ENCODE measurements around the gene FANCL. TPM values are rescaled to one million over a fixed set of nuclear protein-coding genes. Genes with fewer than 3 reads are reported as not detected.
A peak's percentile ranks its signal among the peaks of the same experiment; 100 is the strongest.

The FANCL gene
- total and polyA plus RNA-seq, 9 of the 15 experiments (the other 6 are each of a cell fraction or from before 2014, with no cell fraction given), result 36.7 to 120 (median 58.5) TPM

DNA sequence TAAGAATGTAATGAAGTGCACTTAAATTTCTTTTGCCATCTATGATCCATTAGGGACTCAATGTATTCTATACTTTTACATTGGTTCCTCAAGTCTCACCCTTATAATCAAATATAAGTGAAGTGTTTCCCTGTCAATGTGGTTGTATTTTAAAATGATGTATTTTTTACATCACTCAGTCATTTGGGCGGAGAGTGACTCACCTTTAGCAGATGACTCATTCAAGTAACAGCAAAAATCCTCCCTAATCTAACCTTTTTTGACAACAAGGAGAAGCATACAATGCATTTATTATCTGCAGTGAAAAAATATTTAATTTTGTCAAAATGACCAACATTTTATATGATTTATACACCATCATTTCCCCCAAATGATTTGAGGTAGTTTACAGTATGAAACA is 94.4 kb downstream of the FANCL start:
- H3K9me1 ChIP-seq (ENCODE audit: control insufficient read depth, insufficient read depth, low read length), result no peaks in the 10 kb centered on the region
- WGBS (ENCODE audit: insufficient coverage, low coverage, missing lambda C conversion rate), result 54% methylated on average over 1 of the region's 1 CpG
- no peaks in the 10 kb centered on the region for H3K4me1 ChIP-seq (replicated peaks in 1 of 2; ENCODE audit: control insufficient read depth in 2 of 2, insufficient read depth in 2 of 2, low read length in 2 of 2)
- no peaks in the 10 kb centered on the region for H4K20me1 ChIP-seq (replicated peaks; ENCODE audit: control insufficient read depth, insufficient read depth, low read length)
- H3K79me2 ChIP-seq (ENCODE audit: control insufficient read depth, insufficient read depth, low read length), result no peaks in the 10 kb centered on the region
- intact Hi-C loops (cut with micrococcal nuclease) (no loop called here), in situ Hi-C loops (cut with MboI) (no loop called here)
- H3K9ac ChIP-seq (ENCODE audit: insufficient read depth in 1 of 2, low read depth in 2 of 2, low read length in 2 of 2), result no peak overlapping the region
- H3K4me3 ChIP-seq, result no peak overlapping the region
- H3K27ac ChIP-seq (ENCODE audit: extremely low read depth, low read depth, low read length), result no peak overlapping the region
- BruUV-seq (replicated peaks), result no TSS peak
- ChIA-PET POLR2A (no interaction called here), CTCF (ENCODE audit: low intra/inter-chr PET ratio) (no interaction called here)
- no peaks in the 10 kb centered on the region for H3K27me3 ChIP-seq (ENCODE audit: control insufficient read depth in 2 of 2, insufficient read depth in 2 of 2, low read length in 2 of 2)
- ATAC-seq (no peak), DNase-seq (ENCODE audit: extremely low read depth in 1 of 4, low spot score in 3 of 4) (peak in 3 of 4 experiments; percentile 6 to 12 (median 7)), FAIRE-seq (no peak)
- peaks cover 25% of the 10 kb centered on the region; the same call in 2 of the 3 replicates for H3K36me3 ChIP-seq (ENCODE audit: control insufficient read depth, insufficient read depth, low read length)
- no peaks in the 10 kb centered on the region for H3K9me3 ChIP-seq (replicated peaks; ENCODE audit: control insufficient read depth, insufficient read depth, low read depth, low read length)
- H2AFZ ChIP-seq (ENCODE audit: low read depth, low read length), result no peak overlapping the region
- H3K4me2 ChIP-seq (ENCODE audit: insufficient read depth, low read length), result no peak overlapping the region
- TF ChIP-seq HOXB6 (CRISPR knock-in tag; IDR thresholded peaks at IDR 0.05; ENCODE audit: borderline replicate concordance) (no peak), JUND (IDR thresholded peaks at IDR 0.05; ENCODE audit: borderline replicate concordance, low read depth, low read length) (peak; percentile 83), JUND (tag; IDR thresholded peaks at IDR 0.05; ENCODE audit: borderline replicate concordance, low read depth, low read length) (peak; percentile 84), JUNB (CRISPR knock-in tag; conservative IDR thresholded peaks at IDR 0.05) (peak; percentile 62; the same call in 1 of the 2 replicates), FOSL1 (tag; conservative IDR thresholded peaks at IDR 0.05) (peak; percentile 95), NR3C1 (CRISPR knock-in tag; IDR thresholded peaks at IDR 0.05) (no peak), SMARCE1 (IDR thresholded peaks at IDR 0.05) (0 out of 2 replicates have a peak, but pooled peaks have one; percentile 18), CEBPB (tag; IDR thresholded peaks at IDR 0.05) (no peak)
- TF ChIP-seq, protein P1, sequence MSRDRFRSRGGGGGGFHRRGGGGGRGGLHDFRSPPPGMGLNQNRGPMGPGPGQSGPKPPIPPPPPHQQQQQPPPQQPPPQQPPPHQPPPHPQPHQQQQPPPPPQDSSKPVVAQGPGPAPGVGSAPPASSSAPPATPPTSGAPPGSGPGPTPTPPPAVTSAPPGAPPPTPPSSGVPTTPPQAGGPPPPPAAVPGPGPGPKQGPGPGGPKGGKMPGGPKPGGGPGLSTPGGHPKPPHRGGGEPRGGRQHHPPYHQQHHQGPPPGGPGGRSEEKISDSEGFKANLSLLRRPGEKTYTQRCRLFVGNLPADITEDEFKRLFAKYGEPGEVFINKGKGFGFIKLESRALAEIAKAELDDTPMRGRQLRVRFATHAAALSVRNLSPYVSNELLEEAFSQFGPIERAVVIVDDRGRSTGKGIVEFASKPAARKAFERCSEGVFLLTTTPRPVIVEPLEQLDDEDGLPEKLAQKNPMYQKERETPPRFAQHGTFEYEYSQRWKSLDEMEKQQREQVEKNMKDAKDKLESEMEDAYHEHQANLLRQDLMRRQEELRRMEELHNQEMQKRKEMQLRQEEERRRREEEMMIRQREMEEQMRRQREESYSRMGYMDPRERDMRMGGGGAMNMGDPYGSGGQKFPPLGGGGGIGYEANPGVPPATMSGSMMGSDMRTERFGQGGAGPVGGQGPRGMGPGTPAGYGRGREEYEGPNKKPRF (IDR thresholded peaks at IDR 0.05; ENCODE audit: low read depth, low read length), result no peak
- TF ChIP-seq, protein P2, sequence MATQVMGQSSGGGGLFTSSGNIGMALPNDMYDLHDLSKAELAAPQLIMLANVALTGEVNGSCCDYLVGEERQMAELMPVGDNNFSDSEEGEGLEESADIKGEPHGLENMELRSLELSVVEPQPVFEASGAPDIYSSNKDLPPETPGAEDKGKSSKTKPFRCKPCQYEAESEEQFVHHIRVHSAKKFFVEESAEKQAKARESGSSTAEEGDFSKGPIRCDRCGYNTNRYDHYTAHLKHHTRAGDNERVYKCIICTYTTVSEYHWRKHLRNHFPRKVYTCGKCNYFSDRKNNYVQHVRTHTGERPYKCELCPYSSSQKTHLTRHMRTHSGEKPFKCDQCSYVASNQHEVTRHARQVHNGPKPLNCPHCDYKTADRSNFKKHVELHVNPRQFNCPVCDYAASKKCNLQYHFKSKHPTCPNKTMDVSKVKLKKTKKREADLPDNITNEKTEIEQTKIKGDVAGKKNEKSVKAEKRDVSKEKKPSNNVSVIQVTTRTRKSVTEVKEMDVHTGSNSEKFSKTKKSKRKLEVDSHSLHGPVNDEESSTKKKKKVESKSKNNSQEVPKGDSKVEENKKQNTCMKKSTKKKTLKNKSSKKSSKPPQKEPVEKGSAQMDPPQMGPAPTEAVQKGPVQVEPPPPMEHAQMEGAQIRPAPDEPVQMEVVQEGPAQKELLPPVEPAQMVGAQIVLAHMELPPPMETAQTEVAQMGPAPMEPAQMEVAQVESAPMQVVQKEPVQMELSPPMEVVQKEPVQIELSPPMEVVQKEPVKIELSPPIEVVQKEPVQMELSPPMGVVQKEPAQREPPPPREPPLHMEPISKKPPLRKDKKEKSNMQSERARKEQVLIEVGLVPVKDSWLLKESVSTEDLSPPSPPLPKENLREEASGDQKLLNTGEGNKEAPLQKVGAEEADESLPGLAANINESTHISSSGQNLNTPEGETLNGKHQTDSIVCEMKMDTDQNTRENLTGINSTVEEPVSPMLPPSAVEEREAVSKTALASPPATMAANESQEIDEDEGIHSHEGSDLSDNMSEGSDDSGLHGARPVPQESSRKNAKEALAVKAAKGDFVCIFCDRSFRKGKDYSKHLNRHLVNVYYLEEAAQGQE (IDR thresholded peaks at IDR 0.05; ENCODE audit: borderline replicate concordance), result no peak
- TF ChIP-seq, protein P2 (CRISPR knock-in tag; IDR thresholded peaks at IDR 0.05; ENCODE audit: low read depth), result no peak
- TF ChIP-seq, protein P3, sequence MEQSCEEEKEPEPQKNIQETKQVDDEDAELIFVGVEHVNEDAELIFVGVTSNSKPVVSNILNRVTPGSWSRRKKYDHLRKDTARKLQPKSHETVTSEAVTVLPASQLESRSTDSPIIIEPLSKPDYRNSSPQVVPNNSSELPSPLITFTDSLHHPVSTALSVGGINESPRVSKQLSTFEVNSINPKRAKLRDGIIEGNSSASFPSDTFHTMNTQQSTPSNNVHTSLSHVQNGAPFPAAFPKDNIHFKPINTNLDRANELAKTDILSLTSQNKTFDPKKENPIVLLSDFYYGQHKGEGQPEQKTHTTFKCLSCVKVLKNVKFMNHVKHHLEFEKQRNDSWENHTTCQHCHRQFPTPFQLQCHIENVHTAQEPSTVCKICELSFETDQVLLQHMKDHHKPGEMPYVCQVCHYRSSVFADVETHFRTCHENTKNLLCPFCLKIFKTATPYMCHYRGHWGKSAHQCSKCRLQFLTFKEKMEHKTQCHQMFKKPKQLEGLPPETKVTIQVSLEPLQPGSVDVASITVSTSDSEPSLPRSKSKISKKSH (CRISPR knock-in tag; IDR thresholded peaks at IDR 0.05), result no peak

All from K562 (cell line).